HG03097 (cell line): ENCODE data around the gene PFDN6.

Experiments used
- ATAC-seq: cut with Tn5 transposase; IDR thresholded peaks from one replicate; pipeline ENCODE4 v1.9.1; 2021; ENCODE audit not compliant: unreplicated experiment, low FRiP score

The PFDN6 gene

DNA sequence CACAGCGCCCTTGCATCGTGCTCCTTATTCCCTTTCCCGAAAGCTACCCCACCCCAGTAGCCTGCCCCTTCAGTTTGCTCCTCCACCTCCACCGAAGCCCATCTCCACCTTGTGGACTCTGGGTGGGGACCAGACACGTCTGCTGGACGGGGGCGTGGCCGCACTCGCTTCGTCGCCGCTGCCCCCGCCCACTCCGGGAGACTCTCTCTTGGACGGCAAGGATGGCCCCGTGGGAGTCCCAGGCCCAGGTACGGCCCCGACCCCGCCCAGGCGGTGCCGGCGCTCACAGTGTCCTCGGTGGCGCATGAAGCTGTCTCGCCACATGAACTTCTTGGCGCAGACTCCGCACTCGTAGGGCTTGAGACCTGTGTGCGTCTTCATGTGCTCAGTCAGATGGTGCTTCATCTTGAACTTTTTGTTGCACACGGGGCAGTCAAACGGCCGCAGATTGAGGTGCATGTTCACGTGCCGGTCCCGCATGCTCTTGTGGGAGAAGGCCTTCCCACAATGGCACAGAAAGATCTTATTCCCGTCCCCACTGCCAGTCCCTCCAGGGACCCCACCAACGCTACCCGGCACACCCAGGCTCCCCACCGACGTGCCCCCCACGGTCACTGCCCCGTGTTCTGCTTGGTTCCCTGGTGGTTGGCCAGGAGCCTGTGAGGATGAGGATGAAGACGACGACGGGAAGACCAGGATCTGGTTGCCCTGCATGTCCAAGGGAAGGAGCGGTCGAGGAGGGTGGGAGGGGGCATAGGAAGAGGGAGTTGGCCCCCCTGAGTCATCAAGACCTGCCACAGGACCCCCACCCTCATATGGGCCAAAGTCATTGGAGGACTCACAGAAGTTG lies 25.8 kb downstream of the PFDN6 start:
- ATAC-seq: no peak

GRCh38 chr6:33315793-33316602 lies 26.6 kb downstream of the PFDN6 start:
- no peak for ATAC-seq

DNA sequence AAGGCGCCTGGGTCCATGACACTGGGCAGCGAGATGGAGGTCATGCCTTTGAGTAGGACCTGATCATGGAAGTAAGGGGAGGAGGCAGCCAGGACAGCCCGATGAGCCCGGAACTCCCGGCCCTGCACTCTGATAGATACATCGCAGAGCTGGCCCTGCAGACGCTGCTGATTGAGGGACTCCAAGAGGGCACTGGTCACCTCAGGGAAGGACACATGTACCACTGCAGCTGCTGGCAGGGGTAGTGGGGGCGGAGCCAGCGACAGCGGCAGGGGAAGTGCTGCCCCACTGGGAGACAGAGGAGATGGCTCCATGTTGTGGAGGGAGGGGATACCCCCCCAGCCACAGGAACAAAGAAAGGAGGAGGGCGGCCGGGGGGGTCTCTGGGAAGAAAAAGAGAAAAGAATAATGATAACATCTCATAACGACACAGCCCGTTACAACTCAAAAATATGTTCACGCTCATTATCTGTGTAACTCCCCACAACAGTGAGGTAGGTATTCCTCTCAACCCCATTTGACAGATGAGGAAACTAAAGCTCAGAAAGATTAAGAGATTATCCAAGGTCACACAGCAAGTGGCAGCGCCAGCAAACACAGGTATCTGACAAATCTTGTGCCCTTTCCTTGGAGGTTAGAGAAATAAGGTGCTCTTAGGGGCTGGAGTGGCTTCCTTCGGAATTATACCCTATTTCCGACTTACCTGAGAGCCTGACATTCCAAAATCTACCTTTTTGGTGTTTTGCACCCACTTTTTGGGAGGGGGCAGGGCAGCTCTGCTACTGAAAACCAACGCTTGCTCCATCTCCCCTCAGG lies 27.4 kb downstream of the PFDN6 start:
- ATAC-seq: no peak

DNA sequence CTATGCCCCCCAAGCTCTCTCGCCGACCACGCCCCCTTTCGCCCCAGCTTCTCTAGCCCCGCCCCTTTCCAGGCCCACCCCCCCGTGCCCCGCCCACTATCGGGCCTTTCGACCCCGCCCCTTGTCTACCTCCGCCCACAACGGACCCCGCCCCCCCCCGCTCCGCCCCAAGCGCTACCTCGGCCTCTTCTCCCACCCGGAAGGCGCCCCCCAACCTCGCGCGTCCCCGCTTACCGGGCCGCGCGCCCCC lies 27.9 kb downstream of the PFDN6 start:
- no peak for ATAC-seq

DNA sequence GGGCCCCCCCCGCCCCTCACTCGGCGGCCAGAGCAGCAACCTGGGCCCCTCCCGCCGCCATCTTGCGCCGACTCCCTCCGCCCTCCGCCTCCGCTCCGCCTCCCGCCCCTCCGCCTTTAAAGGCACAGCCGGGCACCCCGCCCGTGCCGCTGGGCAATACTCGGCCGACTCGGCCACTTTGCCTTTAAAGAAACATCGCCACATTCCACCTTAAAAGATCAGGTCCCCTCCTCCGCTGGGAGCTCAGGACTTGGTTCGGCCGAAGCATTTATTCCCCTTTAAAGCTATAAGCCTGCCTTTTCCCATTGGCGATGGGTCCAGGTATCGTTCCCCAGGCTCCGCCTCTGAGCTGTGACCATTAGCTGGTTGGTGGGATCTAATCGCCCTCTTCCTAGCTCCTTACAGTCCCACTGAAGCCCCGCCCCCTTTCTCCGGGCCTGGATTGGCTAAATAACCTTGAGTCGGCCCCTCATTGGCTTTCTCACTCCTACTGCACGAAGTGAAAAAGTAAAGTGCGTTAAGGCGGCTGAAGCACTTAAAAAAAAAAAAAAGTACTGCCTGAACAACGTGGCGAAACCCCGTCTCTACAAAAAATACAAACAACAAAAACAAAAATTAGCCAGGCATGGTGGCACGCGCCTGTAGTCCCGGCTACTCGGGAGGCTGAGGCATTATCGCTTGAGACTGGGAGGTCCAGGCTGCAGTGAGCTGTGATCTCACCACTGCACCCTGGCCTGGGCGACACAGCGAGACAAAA lies 28.4 kb downstream of the PFDN6 start, which contains the start of gene ZBTB22:
ZBTB22 (minus strand) TSS at position 76 of the 757 bp plus-strand sequence. CDS start 828 bp downstream, outside the sequence.
- ATAC-seq: peak; percentile 40

- ATAC-seq: no peak
These were observed 29.1 kb downstream of the PFDN6 start for GRCh38 chr6:33318426-33319073.

DNA sequence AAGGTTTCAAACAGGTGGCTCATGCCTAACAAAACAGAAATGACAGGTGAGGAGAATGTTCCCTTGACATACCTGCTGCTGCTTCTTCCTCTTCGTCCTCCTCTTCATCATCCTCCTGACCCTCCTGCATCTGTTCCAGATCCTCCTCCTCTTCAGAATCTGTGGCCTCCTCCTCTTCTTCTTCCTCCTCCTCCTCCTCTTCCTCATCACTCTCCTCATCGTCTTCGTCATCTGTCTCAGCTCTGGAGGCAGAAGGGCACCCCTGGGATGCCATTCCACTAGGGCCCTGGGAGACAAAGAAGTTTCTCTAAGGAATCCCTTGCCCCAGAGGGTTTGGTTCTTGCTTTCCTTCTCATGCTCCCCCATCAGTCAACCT lies 30.5 kb downstream of the PFDN6 start:
- no peak for ATAC-seq

DNA sequence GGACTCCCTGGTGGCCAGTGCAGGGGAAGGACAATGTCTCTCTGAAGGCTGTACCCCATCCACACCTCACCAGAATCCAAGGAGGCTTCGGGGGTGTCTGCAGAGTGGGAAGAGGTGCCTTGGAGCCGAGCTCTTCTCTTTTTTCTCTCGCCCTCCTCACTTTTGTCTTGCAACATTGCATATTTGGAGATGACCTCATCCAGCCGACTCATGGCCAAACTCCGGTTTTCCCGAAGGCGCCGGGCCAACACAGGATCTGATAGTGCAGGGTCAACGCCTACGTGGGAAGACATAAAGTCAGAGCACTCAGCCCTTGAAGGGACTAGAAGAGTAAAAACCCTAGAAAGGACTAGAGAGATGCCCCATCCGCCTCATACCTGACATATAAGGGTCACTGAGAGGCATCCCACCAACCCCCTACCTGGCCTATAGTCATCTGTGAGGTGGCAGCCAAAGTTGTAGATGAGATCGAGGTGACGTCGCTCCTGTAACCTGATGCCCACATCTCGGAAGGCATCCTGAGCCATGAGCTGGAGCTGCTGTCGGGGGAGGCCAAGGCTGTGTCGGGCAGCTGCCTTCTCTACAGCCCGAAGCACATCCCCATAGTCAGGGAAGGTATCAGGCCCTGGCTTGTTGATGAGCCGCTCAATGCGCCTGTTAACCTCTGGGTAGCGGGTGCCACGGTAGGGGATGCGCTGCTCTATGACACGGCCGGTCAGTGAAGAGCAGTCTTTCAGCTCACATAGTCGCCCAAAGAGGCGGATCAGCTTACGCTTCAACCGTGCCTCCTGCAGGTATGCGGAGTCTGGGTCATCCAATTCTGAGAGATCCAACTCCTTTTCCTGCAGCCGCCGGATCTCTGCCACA lies 31.1 kb downstream of the PFDN6 start:
- ATAC-seq: no peak

DNA sequence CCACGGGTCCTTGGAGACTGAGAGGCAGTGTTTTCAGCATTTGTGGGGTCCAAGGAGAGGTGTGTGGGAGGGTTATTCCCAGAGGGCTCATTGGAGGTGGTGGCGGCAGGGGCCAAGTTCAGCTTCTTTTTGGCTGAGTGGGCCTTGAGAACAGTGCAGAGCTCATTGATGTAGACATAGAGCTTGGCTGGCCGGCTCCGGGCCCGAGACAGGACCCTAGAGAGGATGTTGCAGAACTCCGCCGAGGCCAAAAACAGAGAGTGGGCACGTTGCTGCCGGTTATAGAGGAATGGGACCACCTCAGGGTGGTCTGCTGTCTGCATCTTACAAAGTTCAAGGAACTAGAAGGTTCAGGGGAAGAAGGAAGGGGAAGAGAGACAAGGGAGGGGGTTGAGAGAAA lies 31.8 kb downstream of the PFDN6 start:
- no peak for ATAC-seq

DNA sequence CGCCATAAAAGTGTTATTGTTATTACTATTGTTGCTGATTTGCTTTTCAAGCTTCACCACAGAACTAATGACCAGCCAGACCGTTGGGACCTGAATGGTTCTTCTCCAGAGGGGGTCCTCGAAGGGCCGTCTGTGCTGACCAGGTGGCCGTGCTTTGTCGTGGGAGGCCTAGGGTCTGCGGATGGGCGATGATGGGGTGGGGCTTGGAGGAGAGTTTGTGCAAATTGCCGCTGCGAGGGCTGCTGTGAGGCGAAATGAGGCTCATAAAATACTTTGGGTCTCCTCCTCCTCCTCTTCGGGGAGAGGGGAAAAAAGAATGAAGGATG lies 34.2 kb downstream of the PFDN6 start:
- ATAC-seq: no peak

DNA sequence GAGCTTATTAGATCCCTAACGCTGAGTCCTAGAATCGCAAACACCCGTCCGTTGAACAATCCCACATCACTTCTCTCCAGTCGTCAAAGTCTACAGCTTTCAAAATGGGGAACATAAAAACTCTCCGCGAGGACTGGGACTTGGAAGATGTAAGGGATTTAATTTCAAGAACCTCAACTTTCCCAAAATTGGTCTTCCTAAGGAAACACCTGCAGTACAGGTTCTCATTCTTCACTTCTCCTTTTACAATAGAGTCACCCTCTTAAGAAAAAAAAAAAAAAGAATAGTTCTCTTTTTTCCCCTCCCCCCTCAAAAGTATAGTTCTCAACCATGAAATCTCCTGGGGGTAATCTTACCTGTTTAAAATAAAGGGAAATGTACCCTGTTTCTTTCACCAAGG lies 34.7 kb downstream of the PFDN6 start:
- ATAC-seq: no peak

DNA sequence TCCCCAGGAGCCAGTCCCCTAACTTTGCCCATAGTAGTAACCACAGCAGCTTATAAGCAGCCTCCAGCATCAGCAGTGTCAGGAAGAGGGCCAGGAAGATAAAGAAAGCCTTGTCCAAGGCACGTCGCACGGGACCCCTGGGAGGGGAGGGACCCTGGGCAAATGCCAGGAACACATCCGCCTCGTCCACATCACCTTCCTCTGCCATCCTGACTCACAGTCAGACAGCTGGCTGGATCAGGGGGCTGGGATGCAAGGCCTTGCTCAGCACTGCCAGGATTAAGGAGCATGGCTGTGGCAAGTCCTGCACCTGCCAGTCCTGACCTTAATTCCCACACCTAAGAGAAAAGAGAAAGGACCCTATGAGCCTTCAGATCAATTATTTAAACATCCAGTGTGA lies 39.7 kb downstream of the PFDN6 start:
- no peak for ATAC-seq

DNA sequence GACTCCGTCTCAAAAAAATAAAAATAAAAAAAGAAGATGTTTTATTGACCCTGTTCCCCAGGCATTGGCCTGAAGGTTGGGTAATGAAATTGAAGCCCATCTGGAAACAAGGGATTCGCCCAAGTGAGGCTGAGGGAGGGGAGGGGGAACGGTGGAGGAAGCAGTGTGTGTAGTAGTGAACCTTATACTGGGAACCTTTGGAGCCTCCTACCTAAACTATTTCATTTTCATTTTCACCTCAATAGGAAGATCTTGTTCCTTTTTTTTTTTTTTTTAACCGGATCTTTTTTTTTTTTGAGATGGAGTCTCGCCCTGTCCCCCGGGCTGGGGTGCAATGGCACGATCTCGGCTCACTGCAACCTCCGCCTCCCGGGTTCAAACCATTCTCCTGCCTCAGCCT lies 41.3 kb downstream of the PFDN6 start:
- no peak for ATAC-seq

DNA sequence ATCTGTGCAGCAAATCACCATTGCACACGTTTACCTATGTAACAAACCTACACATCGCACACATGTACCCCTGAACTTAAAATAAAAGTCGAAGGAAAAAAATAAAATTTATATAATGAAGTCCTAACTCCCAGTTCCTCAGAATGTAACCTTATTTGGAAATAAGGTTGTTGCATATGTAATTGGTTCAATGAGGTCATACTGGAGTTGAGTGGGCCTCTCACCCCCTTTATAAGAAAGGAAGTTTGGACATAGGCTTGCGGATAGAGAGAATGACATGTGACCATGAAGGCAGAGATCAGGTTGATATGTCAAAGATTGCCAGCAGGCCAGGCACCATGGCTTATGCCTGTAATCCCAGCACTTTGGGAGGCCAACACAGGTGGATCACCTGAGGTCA lies 44.3 kb downstream of the PFDN6 start:
- no peak for ATAC-seq

DNA sequence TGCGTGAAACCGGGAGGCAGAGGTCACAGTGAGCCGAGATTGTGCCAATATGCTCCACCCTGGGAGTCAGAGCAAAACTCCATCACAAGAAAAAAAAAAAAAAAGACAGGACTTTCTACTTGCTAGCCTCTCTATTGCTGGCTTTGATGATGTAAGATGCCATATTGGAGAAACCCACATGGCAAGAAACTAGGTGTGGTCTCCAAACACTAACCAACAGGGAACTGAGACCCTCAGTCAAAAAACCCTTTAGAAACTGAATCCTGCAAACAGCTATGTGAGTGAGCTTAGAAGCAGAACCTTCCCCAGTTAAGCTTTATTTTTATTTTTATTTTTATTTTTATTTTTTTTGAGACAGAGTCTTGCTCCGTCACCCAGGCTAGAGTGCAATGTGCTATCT lies 46.5 kb downstream of the PFDN6 start:
- no peak for ATAC-seq

DNA sequence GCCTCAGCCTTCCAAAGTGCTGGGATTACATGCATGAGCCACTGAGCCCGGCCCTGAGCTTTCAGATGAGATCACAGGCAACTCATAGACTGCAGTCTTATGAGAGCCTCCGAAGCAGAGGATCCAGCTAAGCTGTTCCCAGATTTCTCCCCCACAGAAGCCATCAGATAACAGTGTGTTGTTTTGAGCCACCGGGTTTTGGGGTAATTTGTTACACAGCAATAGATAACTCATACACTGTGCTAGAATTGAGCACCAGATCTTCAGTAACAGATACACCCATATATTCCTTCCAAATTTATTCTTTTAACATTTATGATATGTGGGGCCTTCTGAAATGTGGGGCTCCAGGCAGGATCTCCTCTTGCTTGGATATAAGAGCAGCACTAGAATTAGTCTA lies 47.1 kb downstream of the PFDN6 start:
- no peak for ATAC-seq

DNA sequence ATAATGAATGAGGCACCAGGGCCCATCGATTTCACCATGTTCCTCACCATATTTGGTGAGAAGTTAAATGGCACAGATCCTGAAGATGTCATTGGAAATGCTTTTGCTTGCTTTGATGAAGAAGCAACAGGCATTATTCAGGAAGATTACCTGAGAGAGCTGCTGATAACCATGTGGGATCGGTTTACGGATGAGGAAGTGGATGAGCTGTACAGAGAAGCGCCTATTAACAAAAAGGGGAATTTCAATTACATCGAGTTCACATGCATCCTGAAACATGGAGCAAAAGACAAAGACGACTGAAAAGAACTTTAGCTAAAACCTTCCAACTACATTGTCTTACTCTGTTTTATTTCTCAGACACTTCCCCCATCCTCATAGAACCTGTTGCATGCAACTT lies 49.8 kb downstream of the PFDN6 start:
- ATAC-seq: no peak
